Loucy (cell line): ENCODE results near the gene NPIPA7.
"Not testable (repeated sequence)": the region's sequence is repeated elsewhere in the genome, so short reads cannot be mapped to it uniquely, and the experiment has no call there.

Source experiments
- H2AFZ ChIP-seq: fragments of 200-600 bp; sonication (generic); 2 replicates; pipeline ENCODE4 v1.6.0; 2016; ENCODE audit warnings: antibody characterized with exemption, mild to moderate bottlenecking, low read length, moderate library complexity
- H3F3A ChIP-seq: fragments of 200-600 bp; 2 replicates; pipeline ENCODE4 v1.6.0; 2016; ENCODE audit warnings: antibody characterized with exemption, low read depth, mild to moderate bottlenecking
- H3K27me3 ChIP-seq: fragments of 200-600 bp; sonication (generic); 2 replicates; pipeline ENCODE4 v1.6.1; 2014; ENCODE audit warnings: low read length, mild to moderate bottlenecking; ENCODE audit not compliant: insufficient read depth, poor library complexity, severe bottlenecking
- H3K36me3 ChIP-seq: fragments of 200-600 bp; sonication (generic); 2 replicates; pipeline ENCODE4 v1.6.1; 2016; ENCODE audit warnings: low read length; ENCODE audit not compliant: insufficient read depth
- H3K4me1 ChIP-seq: fragments of 200-600 bp; sonication (generic); 2 replicates; pipeline ENCODE4 v1.5.1; 2014; ENCODE audit warnings: low read length, mild to moderate bottlenecking; ENCODE audit not compliant: insufficient read depth, poor library complexity, severe bottlenecking
- H3K4me2 ChIP-seq: fragments of 200-600 bp; sonication (generic); 2 replicates; pipeline ENCODE4 v1.6.0; 2014; ENCODE audit warnings: antibody characterized with exemption, low read length, low read depth, mild to moderate bottlenecking; ENCODE audit not compliant: poor library complexity, severe bottlenecking
- H3K4me3 ChIP-seq: fragments of 200-600 bp; sonication (generic); 2 replicates; pipeline ENCODE4 v1.5.1; 2014; ENCODE audit warnings: low read length, mild to moderate bottlenecking, mixed read lengths; ENCODE audit not compliant: poor library complexity, severe bottlenecking
- H3K79me2 ChIP-seq: fragments of 200-600 bp; sonication (generic); 2 replicates; pipeline ENCODE4 v1.6.1; 2014; ENCODE audit warnings: low read length; ENCODE audit not compliant: insufficient read depth
- H3K9ac ChIP-seq: fragments of 200-600 bp; sonication (generic); 2 replicates; pipeline ENCODE4 v1.6.0; 2014; ENCODE audit warnings: mild to moderate bottlenecking, low read depth, low read length, moderate library complexity; ENCODE audit not compliant: poor library complexity, severe bottlenecking
- H3K9me2 ChIP-seq: fragments of 200-600 bp; sonication (generic); replicated peaks from 2 replicates; pipeline ENCODE4 v1.6.1; 2016; ENCODE audit warnings: low read depth, low read length, mixed read lengths
- H3K9me3 ChIP-seq: fragments of 200-600 bp; sonication (generic); 2 replicates; pipeline ENCODE4 v1.6.1; 2014; ENCODE audit warnings: mild to moderate bottlenecking, antibody characterized with exemption, low read length, low read depth; ENCODE audit not compliant: insufficient read depth
- H4K20me1 ChIP-seq: fragments of 200-600 bp; sonication (generic); 2 replicates; pipeline ENCODE4 v1.6.0; 2014; ENCODE audit warnings: antibody characterized with exemption, low read length, mild to moderate bottlenecking; ENCODE audit not compliant: insufficient read depth, poor library complexity, severe bottlenecking

Gene NPIPA7

DNA sequence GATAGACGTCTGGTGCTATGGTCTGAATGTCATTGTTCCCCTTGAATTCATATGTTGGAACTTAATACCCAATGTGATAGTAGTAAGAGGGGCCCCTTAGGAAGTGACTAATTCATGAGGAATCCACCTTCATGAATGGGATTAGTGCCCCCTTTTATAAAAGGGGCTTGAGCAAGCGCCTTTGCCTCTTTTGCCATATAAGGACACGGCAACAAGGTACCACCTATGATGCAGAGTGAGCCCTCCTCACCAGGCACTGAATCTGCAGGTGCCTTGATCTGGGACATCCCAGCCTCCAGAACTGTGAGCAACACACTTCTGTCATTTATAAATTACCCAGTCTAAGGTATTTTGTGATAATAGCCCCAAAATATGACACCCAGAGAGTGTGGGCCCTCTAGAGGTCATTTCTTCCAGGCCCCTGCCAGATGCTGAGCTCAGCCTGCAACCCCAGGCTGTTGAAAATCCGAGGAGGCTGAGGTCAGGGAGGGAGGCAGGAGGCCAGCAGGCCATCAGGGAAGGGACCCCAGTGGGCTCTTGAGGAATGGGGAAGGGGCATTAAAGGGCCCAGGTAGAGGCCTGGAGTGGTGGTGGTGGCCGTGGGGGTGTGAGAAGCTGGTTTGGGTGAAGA lies 39.1 kb downstream of the NPIPA7 start:
- H3K9me2 ChIP-seq, H3K9ac ChIP-seq, H3K9me3 ChIP-seq, H3K4me3 ChIP-seq, H4K20me1 ChIP-seq, H3F3A ChIP-seq, H3K27me3 ChIP-seq, H2AFZ ChIP-seq, H3K79me2 ChIP-seq, H3K4me1 ChIP-seq, H3K4me2 ChIP-seq, H3K36me3 ChIP-seq: not testable (repeated sequence)

DNA sequence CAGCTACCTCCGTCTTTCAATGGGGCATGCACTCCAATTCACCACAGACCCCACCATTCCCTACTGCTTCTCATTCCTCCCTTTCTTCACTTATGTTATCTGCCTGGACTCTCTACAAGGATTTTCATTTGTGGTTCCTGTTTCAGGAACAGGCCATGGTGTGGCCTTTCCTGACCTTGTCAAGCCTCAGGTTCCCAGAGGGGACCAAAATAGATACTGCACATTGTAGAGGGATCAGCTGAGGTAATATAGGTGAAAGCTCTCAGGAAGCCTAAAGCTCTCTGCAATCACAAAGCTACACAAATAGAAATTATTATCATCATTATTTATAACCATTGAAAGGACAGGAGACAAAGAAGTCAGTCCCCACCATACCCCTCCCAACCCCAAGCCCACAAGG lies 41.6 kb downstream of the NPIPA7 start:
- not testable (repeated sequence) for H4K20me1 ChIP-seq, H3K27me3 ChIP-seq, H3K4me1 ChIP-seq, H3K9me3 ChIP-seq, H3K36me3 ChIP-seq, H2AFZ ChIP-seq, H3K9ac ChIP-seq, H3F3A ChIP-seq, H3K79me2 ChIP-seq, H3K4me2 ChIP-seq, H3K9me2 ChIP-seq, H3K4me3 ChIP-seq

DNA sequence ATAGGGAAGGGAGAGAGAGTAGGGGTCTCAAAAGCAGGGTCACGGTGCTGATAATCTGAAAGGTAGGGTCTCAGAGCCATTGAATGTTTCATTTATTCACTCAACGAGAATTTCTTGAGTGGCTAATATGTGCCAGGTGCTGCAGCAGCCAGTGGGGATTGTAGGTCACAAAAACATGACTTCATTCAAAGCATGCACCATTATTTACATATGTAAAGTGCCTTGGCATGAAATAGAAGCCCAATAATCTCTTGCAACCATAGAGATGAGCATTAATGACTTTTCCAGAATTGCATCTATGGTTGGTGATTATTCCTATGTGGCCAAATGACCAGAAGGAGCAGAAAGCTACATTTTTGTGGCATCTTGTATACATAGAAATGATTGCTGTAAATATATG lies 46.2 kb downstream of the NPIPA7 start:
- H3K9ac ChIP-seq, H3K27me3 ChIP-seq, H3K9me3 ChIP-seq, H3K9me2 ChIP-seq, H3K79me2 ChIP-seq, H4K20me1 ChIP-seq, H3F3A ChIP-seq, H2AFZ ChIP-seq, H3K36me3 ChIP-seq, H3K4me3 ChIP-seq, H3K4me2 ChIP-seq, H3K4me1 ChIP-seq: not testable (repeated sequence)

DNA sequence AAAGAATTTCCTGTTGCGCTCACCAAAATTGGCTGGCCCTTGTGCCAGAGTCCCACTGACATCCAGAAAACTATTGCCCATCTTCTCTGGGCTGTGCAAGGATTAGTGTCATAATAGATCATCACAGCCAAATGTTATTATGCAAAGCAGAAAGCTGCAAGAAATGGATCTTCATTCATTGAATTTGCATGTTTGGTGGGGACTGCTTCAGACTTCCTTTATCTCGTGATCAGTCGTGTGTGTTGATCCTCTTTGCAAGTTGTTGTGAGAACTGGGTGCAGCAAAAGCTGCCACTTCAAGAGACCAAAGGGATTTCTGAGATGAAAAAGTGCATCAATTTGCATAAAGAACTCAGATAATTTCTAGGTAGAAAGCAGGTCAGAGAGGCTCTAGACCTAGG lies 52.2 kb downstream of the NPIPA7 start:
- H3K4me3 ChIP-seq, H2AFZ ChIP-seq, H4K20me1 ChIP-seq, H3K9ac ChIP-seq, H3K4me1 ChIP-seq, H3K36me3 ChIP-seq, H3K9me3 ChIP-seq, H3K27me3 ChIP-seq, H3F3A ChIP-seq, H3K9me2 ChIP-seq, H3K4me2 ChIP-seq, H3K79me2 ChIP-seq: not testable (repeated sequence)

DNA sequence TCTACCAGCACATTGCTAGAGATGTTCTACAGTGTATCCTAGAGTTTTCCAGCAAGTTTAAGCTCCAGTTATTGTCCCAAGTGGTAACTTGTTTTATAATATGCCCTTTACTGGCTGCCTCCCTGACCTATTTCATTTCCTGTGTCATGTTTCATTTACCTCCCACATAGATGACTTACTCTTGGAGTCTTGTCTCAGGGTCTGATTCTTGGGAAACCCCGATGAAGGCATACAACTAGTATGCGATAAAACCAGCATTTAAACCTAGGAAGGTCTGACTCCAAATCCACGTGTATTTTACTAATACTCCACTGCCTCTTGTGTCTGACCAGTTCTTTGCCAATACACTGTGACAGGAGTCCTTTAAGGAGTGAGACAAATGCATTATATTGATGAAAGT lies 55.8 kb downstream of the NPIPA7 start:
- H3K4me2 ChIP-seq, H3K4me1 ChIP-seq, H2AFZ ChIP-seq, H3K79me2 ChIP-seq, H3F3A ChIP-seq, H3K9me3 ChIP-seq, H3K27me3 ChIP-seq, H3K36me3 ChIP-seq, H4K20me1 ChIP-seq, H3K4me3 ChIP-seq, H3K9me2 ChIP-seq, H3K9ac ChIP-seq: not testable (repeated sequence)

DNA sequence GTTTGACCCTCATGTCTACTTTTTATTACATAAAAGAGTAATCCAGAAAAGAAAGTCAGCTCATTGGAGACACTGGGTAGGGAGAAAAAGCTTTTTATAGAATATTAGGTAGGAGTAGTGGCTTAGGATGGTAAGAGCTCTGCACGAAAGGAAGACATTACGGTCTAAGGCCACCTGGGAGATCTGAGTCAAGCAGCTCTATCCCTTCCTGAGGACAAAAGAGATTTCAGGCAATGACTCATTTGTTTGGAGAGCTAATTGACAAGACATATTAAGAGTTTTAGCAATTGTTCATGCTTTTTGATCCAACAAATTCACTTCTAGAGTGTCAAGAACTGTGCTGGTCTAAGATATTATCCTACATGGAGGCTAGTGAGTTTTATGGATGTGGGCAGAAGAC lies 62.5 kb downstream of the NPIPA7 start:
- H3K9me3 ChIP-seq, H3K4me2 ChIP-seq, H3K36me3 ChIP-seq, H3K27me3 ChIP-seq, H3K9ac ChIP-seq, H3F3A ChIP-seq, H4K20me1 ChIP-seq, H3K9me2 ChIP-seq, H3K4me3 ChIP-seq, H3K4me1 ChIP-seq, H2AFZ ChIP-seq, H3K79me2 ChIP-seq: not testable (repeated sequence)
